Left renal pelvis (tissue), 4 donors: ENCODE results near the gene YWHAQ. TPM values are rescaled to one million over a fixed set of nuclear protein-coding genes. Genes with fewer than 3 reads are reported as not detected.
"Not testable (repeated sequence)": the region's sequence is repeated elsewhere in the genome, so short reads cannot be mapped to it uniquely, and the experiment has no call there.

ENCODE experiments used
- DNase-seq, 4 donors: peaks; one replicate each; pipeline ENCODE4 v3.0.0-alpha.2; 2013; ENCODE audit warnings: low read depth in 4 of 4, low spot score in 3 of 4
- polyA plus RNA-seq, 4 donors: library from polyadenylated mRNA; unstranded; fragments of 120-200 nt; gene quantifications; one replicate each; pipeline ENCODE4 v1.2.1, GENCODE V29; 2013; ENCODE audit not compliant: insufficient read length in 4 of 4

YWHAQ gene
- polyA plus RNA-seq, 4 donors = 377 to 550 (median 460) TPM

DNA sequence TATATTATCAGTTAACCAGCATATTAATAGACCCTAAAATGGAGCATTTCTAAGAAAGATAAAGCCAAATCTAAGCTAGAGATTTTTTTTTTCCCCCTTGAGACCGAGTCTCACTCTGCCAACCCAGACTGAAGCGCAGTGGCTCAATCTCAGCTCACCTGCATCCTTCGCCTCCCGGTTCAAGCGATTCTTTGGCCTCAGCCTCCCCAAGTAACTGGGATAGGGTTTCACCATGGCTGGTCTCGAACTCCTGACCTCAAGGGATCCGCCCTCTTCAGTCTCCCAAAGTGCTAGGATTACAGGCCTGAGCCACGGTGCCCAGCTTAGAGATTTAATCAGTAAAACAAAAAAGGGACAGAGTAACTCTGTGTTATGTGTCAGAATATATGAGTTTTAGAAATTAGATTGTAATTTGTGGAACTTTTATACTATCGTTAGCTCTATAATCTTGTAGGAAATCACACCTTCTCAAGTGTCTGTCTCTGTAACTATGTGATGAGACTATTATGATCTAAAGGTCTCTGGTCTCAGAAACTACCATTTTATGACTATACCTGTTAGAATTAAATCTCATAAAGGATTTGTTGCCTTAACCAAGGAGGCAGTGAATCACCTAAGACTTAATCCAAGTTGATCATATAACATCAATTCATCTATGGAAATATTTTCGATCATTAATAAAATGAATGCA is 34.0 kb downstream of the YWHAQ start:
- DNase-seq = no peak

DNA sequence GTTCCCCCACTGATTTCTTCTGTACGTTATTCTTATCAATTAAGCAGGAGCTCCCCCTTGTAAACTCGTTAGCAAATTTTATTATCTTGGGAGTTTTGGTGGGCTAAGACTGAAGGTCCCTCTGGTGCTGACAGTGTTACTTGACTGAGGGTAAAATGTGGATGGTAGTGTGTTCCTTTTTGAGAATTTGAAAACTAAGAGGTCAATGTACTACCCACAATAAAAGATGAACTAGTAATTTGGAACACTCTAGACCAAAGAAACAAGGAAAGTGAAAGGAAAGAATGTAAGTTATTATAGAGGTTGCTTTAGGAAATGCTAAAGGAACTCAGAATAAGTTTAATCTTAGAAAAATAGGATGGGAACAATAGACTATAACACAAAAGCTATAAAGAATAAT is 35.1 kb downstream of the YWHAQ start:
- no peak for DNase-seq

DNA sequence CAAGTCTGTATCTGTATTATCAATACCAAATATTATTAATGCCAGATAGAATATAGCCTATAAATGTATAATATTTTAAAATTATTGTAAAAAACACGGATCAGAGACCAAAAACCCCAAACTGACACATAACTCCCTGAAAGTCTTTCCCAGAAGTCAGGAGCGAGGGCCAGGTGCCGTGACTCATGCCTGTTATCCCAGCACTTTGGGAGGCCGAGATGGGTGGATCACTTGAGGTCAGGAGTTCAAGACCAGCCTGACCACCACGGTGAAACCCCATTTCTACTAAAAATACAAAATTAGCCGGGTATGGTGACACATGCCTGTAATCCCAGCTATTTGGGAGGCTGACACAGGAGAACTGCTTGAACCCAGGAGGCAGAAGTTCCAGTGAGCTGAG is 35.5 kb downstream of the YWHAQ start:
- not testable (repeated sequence) for DNase-seq

DNA sequence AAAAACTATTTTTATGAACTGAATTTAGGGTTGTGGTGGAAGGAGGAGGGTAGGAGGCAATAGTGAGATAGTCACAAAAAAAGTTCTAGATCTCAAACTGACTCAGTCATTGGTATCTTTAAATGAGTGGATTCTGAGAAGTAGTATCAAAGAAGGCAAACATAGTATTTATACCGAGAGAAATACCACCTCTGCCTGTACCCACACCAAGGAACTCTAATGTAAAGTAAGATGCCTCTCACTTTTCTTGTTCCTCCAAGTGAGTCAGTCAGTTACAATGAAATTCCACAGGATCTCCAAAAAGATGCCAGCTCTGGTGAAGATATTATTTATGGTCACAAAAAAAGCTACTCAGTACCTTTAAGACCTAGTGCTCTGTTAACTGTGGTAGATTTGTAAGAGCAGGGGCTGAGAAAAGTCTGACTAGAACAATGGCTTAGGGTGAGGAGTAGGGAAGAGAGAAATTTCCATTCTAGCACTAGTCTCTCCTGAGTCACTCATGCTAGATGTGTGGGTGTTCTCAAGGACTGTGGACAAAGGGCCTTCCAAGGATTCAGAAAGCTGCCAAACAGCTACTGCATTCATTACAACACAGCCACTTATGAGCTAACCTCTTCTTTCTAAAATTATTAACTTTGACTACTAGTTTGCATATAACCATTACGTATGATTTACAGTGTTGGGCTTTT is 36.3 kb downstream of the YWHAQ start:
- no peak for DNase-seq

DNA sequence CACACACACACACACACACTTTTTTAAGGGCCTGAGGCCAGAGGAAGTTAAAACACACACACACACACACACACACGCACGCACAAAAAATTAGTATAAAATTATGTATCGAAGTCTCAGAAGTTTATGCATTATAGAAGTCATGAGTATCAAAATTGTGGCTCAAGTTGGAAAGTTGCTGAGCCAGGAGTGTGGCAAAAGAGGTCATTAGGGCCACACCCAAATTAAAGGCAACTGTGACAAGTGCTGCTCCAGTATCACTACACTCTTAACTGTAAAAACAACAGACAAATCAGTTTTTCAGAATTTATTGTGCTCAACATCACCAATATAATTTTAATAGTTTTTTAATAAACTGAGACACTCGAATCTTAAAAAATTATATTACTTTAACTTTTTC is 36.9 kb downstream of the YWHAQ start:
- DNase-seq = no peak

DNA sequence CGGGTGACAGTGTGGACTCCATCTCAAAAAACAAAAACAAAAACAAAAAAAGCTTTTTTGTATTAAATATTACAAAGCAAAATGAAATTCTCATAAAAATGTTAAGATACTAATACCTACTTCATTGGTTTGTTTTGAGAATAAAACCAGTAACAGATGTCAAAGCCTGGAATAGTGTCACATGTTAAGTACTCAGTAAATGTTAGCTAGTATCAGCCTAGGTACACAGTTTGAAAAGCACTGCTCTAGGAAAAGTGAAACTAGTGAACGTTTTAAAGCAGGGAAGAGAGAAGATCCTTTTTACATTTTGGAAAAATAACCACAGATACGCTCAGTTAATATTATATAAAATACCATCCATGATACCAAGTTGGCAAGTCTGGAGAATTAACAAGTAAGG is 38.1 kb downstream of the YWHAQ start:
- no peak for DNase-seq

DNA sequence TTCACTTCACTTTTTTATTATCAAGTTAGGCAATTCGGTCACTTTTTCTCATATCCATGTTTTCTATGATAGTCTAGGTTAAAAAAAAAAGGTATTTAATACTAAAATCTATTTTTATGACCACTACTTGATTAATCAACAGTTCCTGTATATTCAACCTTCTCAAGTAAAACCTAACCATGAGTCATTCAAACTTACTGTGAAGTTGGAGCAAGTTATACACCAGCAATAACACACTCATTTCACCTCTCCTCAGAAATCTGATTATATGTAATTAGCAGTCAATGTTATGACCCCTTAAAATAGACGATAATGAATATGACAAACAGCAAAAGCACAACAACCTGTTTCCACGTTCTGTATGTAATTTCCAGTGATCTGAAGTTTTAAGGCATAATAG is 40.2 kb downstream of the YWHAQ start:
- no peak for DNase-seq

DNA sequence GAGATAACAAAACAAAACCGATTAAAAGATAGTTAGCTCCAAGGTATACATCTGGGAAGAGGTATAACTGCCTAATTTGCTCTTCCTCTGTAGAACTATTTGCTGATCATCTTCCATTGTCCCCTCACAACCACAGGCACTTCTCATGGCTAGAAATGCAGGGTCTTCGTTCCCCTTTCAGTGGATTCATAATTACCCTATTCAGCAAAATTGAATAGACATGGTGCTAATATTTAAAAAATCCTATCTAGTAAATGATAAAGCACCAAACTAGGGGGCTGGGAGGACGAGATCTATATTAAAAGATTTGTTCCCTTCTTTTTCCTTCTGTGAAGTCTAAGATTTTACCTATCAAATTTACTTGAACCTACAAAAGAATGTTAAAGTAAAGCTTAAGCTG is 44.3 kb downstream of the YWHAQ start:
- no peak for DNase-seq

DNA sequence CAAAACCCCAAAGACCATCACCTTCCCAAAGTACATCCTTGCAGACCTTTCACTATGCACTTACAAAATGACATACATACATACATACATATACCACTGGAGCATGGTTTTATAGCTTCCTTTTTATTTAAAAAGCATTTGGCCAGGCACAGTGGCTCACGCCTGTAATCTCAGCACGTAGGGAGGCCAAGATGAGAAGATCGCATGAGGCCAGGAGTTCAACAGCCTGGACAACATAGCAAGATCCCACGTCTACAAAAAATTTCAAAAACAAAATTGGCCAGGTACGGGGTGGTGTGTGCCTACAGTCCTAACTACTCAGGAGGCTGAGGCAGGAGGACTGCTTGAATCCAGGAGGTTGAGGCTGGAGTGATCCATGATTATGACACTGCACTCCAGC is 45.3 kb downstream of the YWHAQ start:
- DNase-seq = no peak

DNA sequence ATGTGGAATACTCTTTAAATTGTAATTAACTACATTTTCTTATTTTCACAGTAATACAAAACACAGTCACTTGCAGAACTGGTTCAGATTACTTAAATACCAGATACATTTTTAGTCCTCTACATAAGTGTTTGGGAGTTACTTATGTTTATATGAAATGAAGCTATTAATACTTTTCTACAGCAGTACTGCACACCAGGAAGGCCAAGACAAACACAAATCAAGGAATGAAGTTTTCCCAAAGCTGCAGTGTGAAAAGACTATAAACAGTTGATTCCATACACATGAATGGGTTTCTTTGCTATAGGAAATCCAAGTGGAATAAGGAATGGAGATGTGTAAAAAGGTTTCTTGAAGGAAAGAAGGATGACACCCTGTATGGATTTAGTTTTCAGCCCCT is 45.9 kb downstream of the YWHAQ start:
- DNase-seq = not testable (repeated sequence)

DNA sequence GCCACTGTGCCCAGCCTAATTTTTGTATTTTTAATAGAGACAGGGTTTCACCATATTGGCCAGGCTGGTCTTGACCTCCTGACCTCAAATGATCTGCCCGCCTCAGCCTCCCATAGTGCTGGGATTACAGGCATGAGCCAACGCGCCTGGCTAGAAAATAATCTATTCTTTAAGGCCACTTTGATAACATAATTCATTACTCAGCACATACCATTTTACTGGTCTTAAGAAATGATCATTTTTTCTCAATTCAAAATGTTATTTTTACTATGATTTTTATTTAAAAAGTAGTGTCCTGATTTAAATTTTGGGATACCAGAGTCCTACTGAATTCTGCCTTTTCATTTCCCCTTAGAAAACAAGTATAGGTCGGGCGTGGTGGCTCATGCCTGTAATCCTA is 48.2 kb downstream of the YWHAQ start:
- DNase-seq = no peak

DNA sequence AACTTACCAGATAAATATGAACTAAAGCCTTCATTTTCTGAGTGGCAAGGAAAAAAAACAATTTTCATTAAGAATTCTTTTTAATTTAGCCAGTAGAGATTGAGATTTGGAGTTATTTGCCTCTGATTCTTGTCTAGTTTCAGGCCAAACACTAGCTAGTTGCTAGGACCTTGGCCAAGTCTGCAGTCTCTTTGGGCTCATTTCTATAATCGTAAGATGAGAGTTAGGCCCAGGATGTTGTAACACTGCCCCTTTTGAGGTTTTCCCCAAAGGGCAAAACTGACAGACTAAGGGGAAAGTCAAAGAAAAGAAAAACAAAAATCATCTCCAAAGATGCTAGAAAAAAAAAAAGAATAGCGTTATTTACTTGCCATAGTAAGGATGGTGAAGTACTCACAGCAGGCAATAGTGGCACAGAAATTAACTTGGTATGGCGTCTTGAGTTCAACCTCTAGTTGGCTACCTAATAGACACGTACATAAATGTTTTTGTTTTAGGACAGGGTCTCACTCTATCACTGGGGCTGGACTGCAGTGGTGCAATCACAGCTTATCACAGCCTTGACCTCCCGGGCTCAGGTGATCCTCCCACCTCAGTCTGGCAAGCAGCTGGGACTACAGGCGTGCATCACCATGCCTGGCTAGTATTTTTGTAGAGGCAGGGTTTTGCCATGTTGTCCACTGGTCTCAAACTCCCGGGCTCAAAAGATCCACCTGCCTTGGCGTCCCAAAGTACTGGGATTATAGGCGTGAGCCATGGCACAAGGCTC is 52.1 kb downstream of the YWHAQ start:
- DNase-seq = no peak

DNA sequence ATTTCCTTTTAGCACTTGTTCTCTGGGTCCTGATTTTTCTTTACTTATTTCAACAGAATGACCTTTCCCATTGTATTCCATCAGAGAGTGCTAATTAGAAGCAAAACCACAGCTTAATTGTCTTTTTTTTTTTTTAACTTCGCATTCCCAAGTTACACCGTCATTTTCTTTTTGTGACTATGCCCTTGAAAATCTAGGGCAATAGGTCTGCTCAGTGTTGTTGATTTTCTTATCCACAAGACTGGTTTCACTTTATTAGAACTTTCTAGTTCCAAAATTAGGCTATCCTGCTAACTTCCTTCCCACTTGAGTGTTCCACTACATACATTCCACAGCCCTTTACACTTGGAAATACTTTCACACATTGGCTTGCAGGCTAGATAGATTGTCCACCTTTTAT is 56.5 kb downstream of the YWHAQ start:
- DNase-seq = no peak

DNA sequence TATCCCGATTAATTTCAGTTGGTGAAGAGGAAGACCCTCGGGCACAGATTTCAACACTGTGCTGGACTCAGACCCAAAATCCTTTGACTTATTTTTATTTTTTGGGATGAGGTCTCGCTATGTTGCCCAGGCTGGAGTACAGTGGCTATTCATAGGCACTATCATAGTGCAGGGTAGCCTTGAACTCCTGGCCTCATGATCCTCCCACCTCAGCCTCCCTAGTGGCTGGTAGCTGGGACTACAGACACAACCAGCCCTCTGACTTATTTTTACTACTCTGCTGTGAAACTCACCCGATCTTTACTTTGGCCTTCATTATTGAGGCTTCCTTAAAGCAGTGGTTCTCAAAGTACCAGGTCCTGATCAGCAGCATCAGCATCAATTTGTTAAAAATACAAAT is 57.0 kb downstream of the YWHAQ start:
- no peak for DNase-seq

DNA sequence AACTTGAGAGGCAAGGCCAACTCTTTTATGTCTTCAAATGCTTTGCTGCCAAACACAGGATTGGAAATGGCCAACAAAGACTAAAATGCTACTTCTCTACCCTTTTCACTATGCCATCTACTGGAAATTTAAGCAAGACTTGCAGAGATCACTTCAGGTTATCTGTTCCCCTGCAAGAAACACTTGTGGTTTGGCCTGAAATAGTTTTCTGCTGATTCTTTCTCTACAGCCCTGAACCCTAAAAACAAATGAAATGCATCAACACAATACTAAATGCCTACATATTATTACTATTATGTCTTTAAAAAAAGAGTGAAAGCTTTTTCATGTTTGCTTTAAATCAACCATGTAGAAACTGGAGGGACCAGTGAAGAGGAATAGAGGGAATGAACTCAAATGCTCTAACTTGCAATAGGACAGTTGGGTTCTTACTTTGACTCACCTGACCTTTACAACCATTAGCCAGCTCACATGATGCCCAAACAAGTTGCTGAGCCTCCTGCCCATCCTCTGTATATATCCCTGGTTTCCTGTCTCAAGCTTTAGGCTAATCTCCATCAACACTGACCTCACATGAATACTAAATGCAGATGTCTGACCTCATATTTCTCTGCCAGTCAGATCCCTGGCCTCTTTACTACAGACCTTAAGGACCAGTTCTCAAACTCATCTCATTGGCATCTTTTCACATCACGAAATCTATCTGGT is 57.6 kb downstream of the YWHAQ start:
- DNase-seq = no peak

DNA sequence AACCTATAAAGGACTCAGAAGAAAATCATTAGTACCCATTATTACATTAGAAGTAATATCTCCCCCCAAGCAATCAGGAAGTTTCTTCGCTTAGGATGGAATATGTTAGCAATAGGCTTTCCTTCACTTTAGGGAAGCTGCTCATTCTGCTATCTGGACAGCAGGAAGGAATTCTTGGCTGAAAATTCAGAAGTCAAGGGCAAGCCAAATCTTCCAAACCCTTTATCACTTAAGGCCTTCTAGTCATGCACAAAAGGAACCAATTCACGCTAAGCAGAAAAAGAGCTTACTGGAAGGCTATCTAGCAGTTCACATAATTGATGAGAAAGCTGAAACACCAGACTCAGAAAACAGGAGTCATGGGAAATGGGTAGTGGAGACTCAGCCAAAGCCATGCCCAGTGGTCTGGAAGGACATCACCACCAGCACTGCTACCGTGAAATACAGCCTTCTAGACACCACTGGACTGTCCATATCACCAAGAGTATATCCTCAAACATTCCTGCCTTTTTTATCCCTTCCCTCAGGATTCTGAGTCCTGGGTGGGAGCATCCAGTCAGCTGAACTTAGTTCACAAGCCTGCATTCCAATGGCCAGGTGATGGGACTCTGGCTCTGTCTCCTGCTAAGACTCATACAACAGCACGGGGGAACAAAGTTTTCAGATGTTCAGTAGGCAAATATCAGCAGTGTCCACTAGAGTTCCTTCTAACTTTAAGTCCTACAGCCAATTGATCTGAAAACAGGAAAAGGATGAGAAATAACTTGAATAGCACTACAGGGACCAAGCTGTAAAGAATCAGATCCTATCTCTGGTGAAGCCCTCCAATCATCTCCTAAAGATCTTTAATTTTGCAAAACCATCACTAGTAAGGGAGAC is 60.4 kb downstream of the YWHAQ start:
- no peak for DNase-seq

DNA sequence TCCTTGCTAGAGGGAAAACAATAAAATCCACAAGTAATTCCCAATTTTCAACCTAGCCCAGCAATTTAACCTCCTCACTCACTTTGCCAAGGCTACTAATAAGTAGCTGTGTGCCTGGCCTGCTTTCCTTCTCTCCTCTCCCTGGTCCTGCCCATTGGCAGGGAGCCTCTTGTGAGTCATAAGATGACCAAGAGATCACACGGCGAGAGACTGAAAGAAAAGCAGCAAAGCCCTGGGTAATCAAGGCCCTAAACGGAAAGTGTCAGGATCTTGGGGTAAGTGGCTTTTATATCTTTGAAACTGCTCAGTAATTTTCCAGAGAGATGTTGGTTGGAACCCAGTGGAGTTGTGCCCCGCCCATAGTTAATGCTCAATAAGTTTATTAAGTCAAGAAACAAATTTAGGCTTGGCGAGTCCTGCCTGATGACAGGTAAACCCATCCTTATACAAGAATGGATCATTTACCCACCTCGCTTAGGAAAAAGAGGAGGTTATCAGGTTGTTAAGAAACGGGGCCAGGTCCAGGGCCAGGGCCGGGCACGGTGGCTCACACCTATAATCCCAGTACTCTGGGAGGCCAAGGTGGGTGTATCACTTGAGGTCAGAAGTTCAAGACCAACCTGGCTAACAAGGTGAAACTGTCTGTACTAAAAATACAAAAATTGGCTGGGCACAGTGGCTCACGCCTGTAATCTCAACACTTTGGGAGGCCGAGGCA is 65.2 kb downstream of the YWHAQ start:
- DNase-seq = no peak

DNA sequence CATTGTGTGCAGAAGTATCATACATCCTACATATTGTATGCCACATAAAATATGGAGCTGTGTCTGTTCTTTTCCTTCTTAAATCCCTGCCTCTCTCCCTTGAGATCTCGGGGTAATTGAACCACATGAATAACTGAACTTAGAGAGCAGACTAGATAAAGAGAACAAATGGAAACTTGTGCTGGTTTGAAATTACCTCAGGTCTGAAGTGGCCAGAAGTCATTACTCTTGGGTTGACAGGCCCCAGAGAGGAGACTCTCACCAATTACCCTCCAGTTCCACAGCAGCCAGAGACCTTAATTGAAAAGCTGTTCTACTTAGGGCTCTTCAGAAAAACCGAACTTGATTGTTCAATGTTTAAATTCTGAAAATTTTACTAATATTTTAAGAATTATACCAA is 70.2 kb downstream of the YWHAQ start:
- no peak for DNase-seq

DNA sequence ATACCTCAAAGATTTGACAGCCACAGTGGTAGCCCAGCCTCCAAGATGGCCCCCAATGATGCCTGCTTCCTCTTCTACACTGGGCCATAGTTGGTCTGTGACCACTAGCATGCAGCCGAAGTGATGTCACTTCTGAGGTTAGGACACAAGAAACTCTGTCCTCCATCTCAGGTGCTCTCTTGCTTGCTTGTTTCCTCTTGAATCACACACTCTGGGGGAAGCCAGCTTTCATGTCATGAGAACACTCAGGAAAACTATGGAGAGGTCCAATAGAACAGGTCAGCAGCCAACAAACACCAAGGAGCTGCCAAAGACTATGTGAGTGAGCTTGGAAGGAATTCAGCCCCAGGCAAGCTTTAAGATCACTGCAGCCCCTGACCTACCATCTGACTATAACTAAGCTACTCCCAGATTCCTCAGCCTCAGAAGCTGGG is 71.8 kb downstream of the YWHAQ start:
- DNase-seq = no peak
